Kidney tubule cell (primary cell): Measurements from ENCODE around the gene CCNDBP1.
A peak's percentile ranks its signal among the peaks of the same experiment; 100 is the strongest.
"Not testable (repeated sequence)": the region's sequence is repeated elsewhere in the genome, so short reads cannot be mapped to it uniquely, and the experiment has no call there.

Experiments
- DNase-seq: peaks from one replicate; pipeline ENCODE4 v3.0.0-alpha.2; 2018; ENCODE audit warnings: low spot score

Gene CCNDBP1

DNA sequence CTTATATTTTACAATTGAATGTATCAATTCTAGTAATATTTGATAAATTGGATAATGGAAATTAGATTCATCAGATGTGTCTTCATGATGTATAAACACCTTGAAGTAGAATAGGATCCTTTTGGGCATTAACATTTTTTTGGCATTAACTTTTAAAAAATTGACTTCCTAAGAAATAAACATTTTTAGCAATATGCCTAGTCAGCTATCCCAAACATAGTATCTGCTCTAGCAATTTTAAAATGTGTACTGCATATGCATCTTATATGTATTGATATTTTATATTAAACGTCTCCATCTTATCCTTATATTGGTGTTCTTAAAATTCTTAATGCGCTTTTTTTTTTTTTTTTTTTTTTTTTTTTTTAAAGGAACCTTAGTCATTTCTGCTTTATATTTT, 8.5 kb downstream of the CCNDBP1 start:
- no peak for DNase-seq

DNA sequence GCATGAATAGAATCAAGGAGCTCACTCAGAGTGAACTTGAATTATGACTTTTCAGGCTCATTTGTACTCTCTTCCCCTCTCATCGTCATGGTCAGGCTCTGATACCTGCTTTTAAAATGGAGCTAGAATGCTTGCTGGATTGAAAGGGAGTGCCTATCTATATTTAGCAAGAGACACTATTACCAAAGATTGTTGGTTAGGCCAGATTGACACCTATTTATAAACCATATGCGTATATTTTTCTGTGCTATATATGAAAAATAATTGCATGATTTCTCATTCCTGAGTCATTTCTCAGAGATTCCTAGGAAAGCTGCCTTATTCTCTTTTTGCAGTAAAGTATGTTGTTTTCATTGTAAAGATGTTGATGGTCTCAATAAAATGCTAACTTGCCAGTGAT, 9.6 kb downstream of the CCNDBP1 start:
- DNase-seq = no peak

DNA sequence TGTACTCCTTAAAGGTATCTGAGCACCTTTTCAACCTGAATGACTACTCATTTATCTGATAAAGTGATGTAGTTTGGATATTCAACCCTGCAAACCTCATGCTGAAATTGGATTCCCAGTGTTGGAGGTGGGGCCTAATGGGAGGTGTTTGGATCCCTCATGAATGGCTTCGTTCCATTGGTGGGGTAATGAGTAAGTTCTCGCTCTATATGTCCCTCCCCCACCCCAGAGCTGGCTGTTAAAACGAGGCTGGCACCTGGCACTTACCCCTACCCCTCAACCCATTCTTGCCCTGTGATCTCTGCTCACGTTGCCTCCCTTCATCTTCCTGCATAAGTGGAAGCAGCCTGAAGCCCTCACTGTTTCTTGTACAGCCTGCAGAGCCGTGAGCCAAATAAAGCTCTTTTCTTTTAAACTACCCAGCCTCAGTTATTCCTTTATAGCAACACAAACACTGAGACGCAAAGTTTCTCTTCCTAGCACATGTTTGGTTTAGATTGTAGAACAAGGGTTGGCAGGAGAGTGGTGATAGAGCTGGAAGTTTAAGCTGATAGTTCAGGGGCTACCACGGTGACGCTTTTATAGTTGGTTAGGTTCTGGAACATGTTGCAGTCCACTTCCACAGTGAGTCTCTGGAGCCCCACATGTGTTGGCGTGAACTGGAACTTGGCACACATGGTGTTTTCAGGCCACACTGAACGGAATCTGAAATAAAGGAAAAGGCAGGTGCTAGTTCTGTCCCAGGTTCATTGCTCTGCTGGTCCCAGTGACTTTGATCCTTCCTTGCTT, 11.8 kb downstream of the CCNDBP1 start:
- DNase-seq = no peak

DNA sequence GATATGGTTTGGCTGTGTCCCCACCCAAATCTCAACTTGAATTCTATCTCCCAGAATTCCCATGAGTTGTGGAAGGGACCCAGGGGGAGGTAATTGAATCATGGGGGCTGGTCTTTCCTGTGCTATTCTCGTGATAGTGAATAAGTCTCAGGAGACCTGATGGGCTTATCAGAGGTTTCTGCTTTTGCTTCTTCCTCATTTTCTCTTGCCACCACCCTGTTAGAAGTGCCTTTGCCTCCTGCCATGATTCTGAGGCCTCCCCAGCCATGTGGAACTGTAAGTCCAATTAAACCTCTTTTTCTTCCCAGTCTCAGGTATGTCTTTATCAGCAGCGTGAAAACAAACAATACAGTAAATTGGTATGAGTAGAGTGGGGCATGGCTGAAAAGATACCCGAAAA, 12.6 kb downstream of the CCNDBP1 start:
- DNase-seq = not testable (repeated sequence)

DNA sequence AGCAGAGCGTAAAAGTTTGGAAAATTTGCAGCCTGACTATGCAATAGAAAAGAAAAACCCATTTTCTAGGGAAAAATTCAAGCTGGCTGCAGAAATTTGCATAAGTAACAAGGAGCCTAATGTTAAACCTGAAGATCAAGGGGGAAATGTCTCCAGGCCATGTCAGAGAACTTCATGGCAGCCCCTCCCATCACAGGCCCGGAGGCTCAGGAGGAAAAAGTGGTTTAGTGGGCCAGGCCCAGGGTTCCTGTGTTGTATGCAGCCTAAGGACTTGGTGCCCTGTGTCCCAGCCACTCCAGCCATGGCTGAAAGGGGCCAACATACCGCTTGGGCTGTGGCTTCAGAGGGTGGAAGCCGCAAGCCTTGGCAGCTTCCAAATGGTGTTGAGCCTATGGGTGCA, 13.4 kb downstream of the CCNDBP1 start:
- not testable (repeated sequence) for DNase-seq

DNA sequence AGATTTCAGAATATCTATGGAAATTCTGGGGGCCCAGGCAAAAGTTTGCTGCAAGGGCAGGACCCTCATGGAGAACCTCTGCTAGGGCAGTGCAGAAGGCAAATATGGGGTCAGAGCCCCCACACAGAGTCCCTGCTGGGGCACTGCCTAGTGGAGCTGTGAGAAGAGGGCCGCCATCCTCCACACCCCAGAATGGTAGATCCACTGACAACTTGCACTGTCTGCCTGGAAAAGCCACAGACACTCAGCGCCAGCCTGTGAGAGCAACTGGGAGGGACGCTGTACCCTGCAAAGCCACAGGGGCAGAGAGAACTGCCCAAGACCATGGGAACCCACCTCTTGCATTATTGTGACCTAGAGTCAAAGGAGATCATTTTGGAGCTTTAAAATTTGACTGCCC, 13.8 kb downstream of the CCNDBP1 start:
- no peak for DNase-seq

DNA sequence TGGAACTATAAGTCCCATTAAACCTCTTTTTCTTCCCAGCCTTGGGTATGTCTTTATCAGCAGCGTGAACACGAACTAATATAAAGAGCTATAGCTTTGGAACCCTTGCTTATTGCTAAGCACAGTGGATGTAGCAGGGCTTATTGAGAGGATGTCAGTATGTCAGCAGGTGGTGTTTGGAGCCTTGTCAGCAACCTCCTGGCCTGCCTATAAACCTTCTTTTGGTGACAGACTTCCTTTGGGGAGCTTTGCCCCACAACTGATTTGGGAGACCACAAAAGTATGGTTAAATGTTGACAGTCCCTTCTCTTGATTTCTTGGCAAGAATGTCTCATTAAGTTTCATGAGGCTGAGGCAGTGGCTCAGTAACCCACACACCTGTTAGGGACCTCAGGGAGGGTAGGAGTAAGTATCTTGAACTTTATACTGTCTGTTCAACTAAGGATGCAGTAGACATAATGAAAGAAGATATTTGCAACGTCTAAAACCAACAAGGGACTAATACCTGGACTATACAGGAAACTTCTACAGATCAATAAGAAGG, 14.8 kb downstream of the CCNDBP1 start:
- no peak for DNase-seq

DNA sequence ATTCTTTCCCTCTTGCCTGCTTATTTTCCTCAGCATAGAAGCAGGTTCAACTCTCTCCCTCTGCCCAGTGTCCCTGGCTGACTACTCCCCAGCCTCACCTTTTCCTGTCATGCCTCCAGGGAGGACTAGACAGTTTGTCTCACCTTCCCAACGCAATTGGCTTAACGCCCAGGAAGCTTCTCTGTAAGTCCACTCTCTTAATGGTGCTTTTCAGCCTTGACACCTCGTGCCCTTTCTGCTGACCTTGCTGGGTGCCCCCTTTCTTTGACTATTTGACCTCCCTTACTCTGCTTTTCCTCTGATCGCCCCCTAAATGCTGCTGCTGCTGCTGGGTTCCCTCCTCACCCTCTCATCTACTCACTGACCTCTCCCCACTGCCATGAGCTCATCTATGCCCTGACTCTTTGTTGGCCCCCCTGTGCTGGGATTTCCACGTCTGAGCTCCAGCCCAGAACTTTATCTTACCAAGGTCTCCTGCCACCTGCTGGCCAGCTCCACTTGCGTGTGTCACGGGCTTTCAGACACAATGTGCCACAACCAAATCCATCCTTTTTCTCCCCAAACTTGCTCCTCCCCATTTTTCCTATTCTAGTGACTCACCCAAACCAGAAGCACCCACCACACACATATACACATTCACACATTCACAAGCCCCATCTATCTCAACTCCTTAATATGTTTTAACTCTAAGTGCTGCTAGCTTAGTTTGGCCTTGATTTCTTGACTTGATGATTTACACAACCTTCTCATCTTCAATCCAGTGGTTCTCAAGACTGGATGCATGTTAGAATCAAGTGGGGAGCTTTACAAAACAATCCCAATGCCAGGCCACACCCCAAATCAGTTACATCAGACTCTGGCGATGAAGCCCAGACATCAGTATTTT, 19.1 kb downstream of the CCNDBP1 start:
- DNase-seq = peak; percentile 60

DNA sequence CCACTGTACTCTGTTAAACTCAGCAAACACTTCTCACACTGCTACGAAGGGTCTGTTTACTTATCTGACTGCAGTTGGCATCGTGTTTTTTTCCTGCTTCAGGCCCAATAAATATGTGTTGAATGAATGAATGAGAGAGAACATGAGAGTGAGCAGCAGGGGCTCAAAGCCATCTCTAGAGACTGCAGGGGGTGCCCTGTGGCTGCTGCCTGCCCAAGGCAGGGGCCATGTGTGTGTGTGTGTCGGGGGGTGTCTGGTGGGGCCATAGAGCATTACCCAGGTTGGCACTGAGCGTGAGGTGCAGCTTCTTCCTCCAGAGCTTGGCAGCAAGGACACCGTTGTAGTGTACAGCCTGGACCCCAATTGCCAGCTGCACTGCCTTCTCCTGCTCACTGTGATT, 20.9 kb downstream of the CCNDBP1 start:
- DNase-seq = no peak

DNA sequence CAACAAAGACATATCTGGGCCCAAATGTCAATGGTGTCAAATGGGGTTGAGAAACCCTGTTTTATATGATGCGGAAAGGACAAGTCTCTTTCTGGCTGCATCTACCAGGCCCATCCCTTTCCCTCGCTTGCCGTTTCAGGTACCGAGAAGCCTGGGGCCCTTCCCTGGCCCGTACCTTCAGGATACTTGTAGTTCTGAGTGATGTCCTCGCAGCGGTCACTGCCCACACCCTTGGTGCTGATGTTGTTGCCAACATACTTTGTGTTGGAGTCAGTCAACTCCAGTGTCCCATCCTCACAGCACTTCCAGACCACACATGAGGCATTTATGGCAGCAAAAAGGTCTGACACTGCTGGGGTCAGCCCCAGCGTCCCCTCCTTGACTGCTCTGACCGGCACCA, 21.8 kb downstream of the CCNDBP1 start:
- no peak for DNase-seq

DNA sequence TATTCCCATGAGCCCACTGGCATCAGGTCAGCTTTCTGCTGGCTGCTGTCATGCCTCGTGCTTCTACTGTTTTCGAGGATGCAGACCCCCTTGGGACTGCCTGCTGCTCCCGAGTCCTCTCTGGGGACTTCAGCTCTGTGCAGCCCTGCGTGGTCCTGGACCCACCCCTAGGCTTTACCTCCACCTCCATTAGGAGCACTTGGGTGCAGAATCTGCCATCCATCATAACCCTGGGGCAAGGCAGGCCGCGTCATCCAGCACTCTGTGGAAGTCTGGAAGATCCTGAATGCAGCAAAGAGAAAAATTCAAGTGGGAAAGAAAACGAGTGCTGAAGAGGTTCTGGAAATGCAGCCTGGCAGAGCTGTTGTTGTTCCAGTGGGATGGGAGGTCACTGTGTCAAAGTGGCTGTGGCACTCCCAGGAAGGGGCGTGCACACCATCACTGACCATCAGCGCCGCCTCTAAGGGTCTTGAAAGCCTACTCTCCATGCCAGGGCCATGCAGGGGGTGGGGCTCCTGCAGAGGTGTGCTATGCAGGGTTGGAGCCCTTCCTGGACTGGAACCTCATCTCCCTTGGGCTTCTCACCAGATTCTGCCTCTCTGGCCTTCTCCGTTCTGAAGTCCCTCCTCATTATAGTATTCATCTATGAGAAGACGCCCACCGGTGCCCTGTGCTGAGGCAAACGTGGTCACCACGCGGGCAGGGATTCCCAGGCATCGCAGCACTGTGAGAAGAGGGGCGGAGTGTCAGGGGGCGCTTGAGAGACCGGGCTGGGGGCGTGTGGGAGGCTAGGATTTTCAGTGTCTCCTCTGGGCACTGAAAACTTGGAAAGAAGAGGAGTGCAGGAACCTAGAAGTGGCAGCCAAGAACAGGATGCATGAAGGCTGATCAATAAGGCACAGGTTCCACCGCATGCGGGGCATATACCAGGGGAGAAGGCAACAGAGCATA, 23.1 kb downstream of the CCNDBP1 start:
- DNase-seq = no peak

DNA sequence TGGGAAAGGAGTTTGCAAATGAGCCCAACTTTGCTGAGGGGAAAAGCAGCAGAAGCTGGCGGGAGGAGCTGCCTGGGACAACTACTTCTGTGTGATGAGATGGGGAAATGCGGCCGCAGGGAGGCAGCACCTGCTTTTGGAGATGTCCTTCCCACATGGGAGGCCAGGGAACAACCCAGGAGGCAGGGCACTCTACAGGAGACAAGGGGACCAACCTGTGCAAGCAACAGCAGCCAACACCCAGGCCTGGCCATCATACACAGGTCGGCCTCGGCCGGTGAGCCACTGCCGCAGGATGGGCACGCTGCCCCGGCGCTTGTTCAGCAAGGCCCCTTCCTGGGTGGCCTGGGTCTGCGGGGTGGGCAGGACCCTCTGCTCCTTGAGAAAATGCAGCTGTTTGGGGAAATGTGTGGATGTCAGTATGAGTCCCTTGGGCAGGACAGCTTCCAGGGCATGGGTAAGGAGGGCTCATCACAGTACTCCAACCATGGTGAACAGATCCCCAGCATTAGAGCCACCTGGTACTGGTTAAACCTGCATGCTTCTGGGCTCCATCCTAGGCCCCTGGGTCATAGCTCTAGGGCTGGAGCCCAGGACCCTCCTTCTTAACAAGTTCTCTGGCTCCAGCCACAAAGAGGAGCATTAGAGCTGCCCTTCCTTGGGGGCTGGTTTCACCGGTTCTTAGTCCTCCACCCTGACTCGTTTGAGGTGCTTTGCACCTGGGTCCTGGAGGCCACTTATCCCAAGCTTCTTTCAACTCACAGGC, 24.0 kb downstream of the CCNDBP1 start:
- peak; percentile 25 for DNase-seq

DNA sequence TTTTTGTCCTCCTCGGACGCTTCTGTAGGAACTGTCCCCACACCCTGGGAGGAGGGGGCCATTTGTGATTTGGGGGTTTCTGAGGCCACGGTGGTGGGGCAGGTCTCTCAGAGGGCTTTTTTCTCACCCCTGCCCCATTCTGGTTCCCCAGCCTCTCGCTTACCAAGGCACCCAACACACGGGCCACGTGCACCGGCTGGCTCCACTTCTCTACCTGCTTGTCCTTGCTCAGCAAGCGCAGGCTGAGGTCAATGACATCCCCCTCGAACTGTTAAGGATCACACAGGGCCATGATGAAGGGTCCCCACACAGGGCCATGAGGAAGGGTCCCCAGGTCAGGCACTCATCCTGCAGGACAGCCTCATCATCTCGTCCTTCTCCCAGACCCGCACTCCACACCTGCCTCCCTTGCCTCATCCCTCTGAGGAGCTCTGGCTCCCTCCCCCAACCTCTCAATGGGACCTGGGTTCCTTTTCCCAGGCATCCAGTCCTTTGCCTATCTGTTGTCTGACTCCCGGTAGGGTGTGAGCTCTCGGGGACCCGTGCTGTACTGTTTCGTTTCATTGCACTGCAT, 25.1 kb downstream of the CCNDBP1 start:
- no peak for DNase-seq

DNA sequence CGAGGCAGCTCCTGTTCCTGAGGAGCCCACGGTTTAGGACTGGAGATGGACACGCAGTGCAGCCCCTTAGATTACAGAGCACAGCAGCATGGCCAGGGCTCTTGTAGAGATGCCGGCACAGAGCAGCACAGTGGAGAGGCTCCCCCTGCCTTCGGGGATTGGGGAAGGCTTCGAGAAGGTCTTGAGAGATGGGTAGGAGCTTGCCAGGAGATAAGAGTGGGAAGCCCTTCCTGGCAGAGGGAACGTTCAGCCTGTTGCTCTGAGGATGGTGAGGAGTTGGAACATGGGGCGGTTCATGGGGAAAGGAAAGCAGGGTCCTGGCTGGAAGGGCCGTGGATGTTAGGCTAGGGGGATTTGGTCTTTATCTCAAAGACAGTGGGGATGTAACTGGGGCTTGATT, 25.6 kb downstream of the CCNDBP1 start:
- no peak for DNase-seq

DNA sequence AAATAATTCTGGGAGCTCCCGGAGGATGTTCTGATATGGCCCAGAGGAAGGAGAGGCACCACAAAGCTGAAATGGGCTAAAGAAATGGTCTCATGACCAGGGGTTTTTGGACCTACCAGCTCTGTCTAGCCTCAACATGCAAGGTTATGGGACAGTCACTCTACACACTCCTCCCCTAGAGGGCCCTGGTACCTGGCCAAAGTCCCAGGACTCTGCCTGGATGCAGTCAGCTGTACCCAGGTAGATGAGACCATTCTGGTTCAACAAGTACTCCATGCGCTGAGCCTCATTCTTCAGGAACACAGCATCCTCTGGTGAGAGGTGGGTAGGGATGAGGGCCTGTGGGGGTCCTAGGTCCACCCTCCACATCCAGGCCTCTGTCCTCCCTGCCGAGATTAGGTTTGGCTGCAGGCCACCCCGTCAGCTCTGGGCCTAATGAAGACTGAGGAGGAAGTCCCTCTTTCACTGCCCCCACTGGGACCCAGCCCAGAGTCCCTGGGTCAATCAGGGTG, 26.1 kb downstream of the CCNDBP1 start:
- DNase-seq = no peak

DNA sequence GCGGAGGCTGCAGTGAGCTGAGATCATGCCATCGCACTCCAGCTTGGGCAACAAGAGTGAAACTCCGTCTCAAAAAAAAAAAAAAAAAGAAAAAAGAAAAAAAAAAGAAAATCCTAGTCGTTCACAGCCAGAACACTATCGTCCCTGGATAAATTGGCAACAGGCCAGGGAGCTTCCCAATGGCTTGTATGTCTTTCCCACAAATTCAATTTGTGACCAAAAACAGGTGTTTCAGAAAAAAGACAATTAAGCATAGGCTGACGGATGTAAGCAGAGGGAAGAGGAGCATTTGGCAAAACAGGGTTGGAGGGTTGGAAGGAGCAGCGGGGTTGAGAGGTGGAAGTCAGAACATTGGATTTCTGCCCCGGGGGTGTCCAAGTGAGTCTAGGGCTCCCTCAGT, 27.1 kb downstream of the CCNDBP1 start:
- DNase-seq = no peak

DNA sequence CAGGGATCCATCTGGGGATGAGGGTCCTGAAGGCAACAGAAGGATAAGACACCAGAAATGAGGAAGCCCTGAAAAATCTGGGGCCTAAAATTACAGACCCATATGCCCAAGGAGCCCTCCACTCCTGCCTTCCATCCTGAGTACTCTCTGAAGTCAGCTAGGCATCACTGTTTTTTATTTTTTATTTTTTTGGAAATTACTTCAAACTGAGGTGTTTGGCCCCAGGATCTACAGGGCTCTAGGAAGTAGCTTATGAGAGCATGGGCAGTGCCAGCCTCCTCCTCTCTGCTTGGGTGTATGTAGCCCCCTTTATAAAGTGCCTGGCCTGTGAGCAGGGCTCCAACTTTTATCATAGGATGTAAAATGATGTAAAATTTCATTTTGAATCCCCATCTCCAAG, 27.7 kb downstream of the CCNDBP1 start:
- no peak for DNase-seq

DNA sequence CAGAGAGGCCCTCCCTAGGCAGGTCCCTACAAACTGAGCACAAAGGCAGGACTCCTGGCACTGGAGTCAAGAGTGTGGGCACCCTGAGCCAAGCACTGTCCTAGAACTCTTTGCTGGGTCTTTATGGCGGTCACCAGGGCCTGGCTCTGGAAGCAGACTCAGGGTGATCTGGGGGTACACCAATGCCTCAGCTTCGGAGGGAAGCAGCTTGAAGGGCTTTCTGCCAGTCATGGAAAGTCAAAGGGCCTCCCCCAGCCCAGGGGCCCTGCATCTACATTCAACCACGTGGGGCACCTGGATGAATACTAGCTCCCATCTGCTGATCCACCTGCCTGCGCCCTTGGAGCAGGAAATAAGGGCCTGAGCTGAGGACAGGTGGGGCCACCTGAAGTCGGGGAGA, 28.3 kb downstream of the CCNDBP1 start:
- DNase-seq = no peak

DNA sequence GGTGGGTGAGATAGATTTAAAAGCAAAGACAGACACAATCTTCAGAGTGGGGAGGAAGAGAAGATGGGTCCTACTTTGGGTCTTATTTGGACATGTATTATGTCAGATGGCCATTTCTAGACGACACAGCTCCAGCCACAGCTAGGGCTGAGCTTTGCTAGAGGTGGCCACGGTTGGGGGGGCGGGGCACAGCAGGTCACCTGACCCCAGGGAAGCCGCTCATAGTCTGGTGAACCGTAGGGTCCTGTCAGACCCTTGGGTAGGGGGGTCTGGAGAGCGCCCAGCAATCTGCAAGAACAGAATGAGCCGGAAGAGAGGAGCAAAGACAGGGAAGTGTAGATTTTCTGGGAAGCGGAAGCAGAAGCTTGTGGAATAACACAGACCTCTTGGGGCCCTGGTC, 29.0 kb downstream of the CCNDBP1 start:
- DNase-seq = no peak

DNA sequence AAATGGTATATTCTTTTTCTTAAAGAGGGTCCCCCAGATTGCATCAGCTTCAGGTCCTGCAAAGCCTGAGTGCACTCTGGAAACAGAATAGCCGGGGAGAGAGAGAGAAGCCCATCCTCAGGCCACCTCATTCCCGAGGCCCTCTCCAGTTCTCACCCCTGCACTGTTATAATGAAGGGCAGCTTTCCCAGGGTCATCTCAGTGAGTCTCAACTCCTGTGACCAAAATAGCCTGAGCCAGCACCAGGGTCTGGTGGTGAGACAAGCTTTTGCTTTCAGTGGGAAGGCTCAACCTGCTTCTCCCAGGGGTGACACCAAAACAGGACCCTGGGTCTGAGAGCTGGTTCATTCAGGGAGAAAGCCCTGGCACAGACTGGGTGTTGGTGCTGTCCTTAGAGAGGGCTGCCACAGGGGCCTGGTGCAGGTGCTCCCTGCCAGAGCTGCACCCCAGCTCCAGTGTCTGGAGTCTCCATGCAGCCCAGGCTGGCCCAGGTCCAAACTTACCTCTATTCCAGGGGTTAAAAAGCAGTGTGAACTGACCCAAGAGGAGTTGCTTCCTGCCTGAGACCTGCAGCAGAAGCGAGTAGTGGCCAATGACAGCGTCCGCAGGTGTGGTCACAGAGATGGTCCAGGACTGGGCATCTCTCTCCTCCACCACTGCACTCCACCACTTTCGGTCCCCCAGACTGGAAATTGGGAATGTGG, 29.5 kb downstream of the CCNDBP1 start:
- no peak for DNase-seq
